ENCODE measurements around the gene GLA.

The GLA gene

GRCh38 chrX:101365301-101365795, 42.4 kb downstream of the GLA start:
- no peak for TF ChIP-seq POLR2A (IDR thresholded peaks at IDR 0.05; ENCODE audit: low read depth, low read length)
- no peak for DNase-seq (ENCODE audit: insufficient read length, low spot score)
- FAIRE-seq = no peak

GRCh38 chrX:101362757-101363156, 45.0 kb downstream of the GLA start:
- DNase-seq (ENCODE audit: insufficient read length, low spot score) (no peak), FAIRE-seq (no peak)
- no peak for TF ChIP-seq POLR2A (IDR thresholded peaks at IDR 0.05; ENCODE audit: low read depth, low read length)
- TF ChIP-seq PAX5 (IDR thresholded peaks at IDR 0.05; ENCODE audit: insufficient read depth, low read length, severe bottlenecking) = no peak

DNA sequence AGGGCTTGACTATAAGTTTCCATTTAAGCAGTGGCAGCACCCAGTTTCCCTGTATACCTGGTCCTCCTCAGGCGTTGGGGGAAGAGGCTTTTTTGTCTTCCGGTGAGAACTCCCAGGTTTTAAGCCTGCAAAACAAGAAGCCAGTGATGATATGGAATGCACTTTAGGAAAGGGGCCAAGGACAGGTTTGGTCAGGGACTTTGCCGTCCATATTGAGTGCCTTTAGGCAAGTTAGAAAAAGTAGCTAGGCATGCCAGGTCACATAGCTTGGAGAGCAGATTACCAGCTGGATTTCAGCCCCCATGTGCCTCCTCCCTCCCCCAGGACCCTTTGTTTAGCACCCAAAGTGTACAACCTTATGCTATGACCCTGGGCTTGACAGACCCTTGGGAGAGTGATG, 45.6 kb downstream of the GLA start:
- no peak for FAIRE-seq
- no peak for DNase-seq (ENCODE audit: insufficient read length, low spot score)
- TF ChIP-seq POLR2A (IDR thresholded peaks at IDR 0.05; ENCODE audit: low read depth, low read length) (no peak), POLR2AphosphoS5 (IDR thresholded peaks at IDR 0.05; ENCODE audit: low read depth, low read length) (no peak), SPI1 (IDR thresholded peaks at IDR 0.05; ENCODE audit: low read depth, low read length) (no peak), POU2F2 (IDR thresholded peaks at IDR 0.05; ENCODE audit: low read depth, low read length) (no peak), PAX5 (IDR thresholded peaks at IDR 0.05; ENCODE audit: insufficient read depth, low read length, severe bottlenecking) (no peak), TAF1 (IDR thresholded peaks at IDR 0.05; ENCODE audit: low read depth, low read length) (no peak)

GRCh38 chrX:101360390-101360789, 47.3 kb downstream of the GLA start:
- no peak for DNase-seq (ENCODE audit: insufficient read length, low spot score)
- peak; percentile 48 for FAIRE-seq
- no peak for TF ChIP-seq SPI1 (IDR thresholded peaks at IDR 0.05; ENCODE audit: low read depth, low read length)
- no peak for TF ChIP-seq PAX5 (IDR thresholded peaks at IDR 0.05; ENCODE audit: insufficient read depth, low read length, severe bottlenecking)
- no peak for TF ChIP-seq POLR2AphosphoS5 (IDR thresholded peaks at IDR 0.05; ENCODE audit: low read depth, low read length)
- no peak for TF ChIP-seq TAF1 (IDR thresholded peaks at IDR 0.05; ENCODE audit: low read depth, low read length)
- no peak for TF ChIP-seq POU2F2 (IDR thresholded peaks at IDR 0.05; ENCODE audit: low read depth, low read length)

GRCh38 chrX:101359966-101360365, 47.8 kb downstream of the GLA start:
- TF ChIP-seq SPI1 (IDR thresholded peaks at IDR 0.05; ENCODE audit: low read depth, low read length) (no peak), TAF1 (IDR thresholded peaks at IDR 0.05; ENCODE audit: low read depth, low read length) (no peak), POLR2AphosphoS5 (IDR thresholded peaks at IDR 0.05; ENCODE audit: low read depth, low read length) (no peak), POLR2A (IDR thresholded peaks at IDR 0.05; ENCODE audit: low read depth, low read length) (no peak), PAX5 (IDR thresholded peaks at IDR 0.05; ENCODE audit: insufficient read depth, low read length, severe bottlenecking) (no peak), POU2F2 (IDR thresholded peaks at IDR 0.05; ENCODE audit: low read depth, low read length) (no peak)
- FAIRE-seq (peak; percentile 74), DNase-seq (ENCODE audit: insufficient read length, low spot score) (no peak)

- FAIRE-seq (peak; percentile 78), DNase-seq (ENCODE audit: insufficient read length, low spot score) (no peak)
These were observed 50.4 kb downstream of the GLA start for GRCh38 chrX:101357166-101357795.

GRCh38 chrX:101349193-101349562, 58.5 kb downstream of the GLA start:
- no peak for TF ChIP-seq POLR2AphosphoS5 (IDR thresholded peaks at IDR 0.05; ENCODE audit: low read depth, low read length)
- no peak for TF ChIP-seq POLR2A (IDR thresholded peaks at IDR 0.05; ENCODE audit: low read depth, low read length)
- TF ChIP-seq SPI1 (IDR thresholded peaks at IDR 0.05; ENCODE audit: low read depth, low read length) = no peak
- TF ChIP-seq POU2F2 (IDR thresholded peaks at IDR 0.05; ENCODE audit: low read depth, low read length) = no peak
- TF ChIP-seq PAX5 (IDR thresholded peaks at IDR 0.05; ENCODE audit: insufficient read depth, low read length, severe bottlenecking) = no peak
- no peak for TF ChIP-seq TAF1 (IDR thresholded peaks at IDR 0.05; ENCODE audit: low read depth, low read length)
- DNase-seq (ENCODE audit: insufficient read length, low spot score) (no peak), FAIRE-seq (peak; percentile 20)

More at GRCh38 chrX:101357166-101357795, 50.4 kb downstream of the GLA start:
- TF ChIP-seq PAX5 (IDR thresholded peaks at IDR 0.05; ENCODE audit: insufficient read depth, low read length, severe bottlenecking) (no peak), POLR2A (IDR thresholded peaks at IDR 0.05; ENCODE audit: low read depth, low read length) (no peak)

DNA sequence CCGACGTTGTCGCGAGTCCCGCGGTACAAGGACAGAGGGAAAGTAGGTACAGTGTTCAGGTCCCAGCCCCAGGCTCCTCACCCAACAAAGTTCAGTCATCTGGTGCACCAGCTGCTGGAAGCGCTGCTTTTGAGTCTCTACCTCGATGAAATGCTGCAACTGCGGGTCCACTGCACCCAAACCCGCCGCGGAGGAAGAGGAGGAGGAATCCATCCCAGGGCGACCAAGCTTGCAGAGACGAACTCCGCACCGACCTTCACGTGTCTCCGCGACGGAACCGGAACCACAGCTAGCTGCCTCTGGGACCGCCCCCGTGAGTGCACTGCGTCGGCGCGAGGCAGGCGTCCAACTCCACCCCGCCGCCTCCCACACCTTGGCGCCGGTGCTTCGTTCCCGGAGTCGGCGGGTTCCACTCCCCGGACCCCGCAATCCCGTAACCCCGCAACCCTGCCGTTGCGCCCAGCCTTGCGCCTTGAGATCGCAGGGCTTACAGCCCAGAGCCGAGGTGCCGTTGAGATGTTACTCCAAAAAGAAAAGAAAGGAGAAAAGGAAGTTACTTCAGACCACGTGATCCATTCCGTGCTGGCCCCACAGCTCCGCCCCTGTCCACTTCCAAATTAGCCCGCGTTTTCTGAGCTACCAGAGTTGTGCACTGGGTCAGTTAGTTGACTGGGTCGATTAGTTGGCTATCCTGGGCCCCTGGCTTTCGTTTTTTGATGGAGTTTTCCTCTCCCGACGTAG, 59.1 kb downstream of the GLA start, which contains the start of gene TIMM8A:
TSS of gene TIMM8A (minus strand) at position 291 of the 741 bp plus-strand sequence. CDS start at position 213, 78 bp downstream.
- TF ChIP-seq TAF1 (IDR thresholded peaks at IDR 0.05; ENCODE audit: low read depth, low read length) (peak; percentile 66), PAX5 (IDR thresholded peaks at IDR 0.05; ENCODE audit: insufficient read depth, low read length, severe bottlenecking) (peak; percentile 99), SPI1 (IDR thresholded peaks at IDR 0.05; ENCODE audit: low read depth, low read length) (no peak), POLR2A (IDR thresholded peaks at IDR 0.05; ENCODE audit: low read depth, low read length) (peak; percentile 81), POLR2AphosphoS5 (IDR thresholded peaks at IDR 0.05; ENCODE audit: low read depth, low read length) (peak; percentile 85), POU2F2 (IDR thresholded peaks at IDR 0.05; ENCODE audit: low read depth, low read length) (0 out of 2 replicates have a peak, but pooled peaks have one; percentile 34)
- DNase-seq (ENCODE audit: insufficient read length, low spot score) (peak; percentile 67), FAIRE-seq (peak; percentile 98)

GRCh38 chrX:101347859-101348451, 59.8 kb downstream of the GLA start:
- no peak for FAIRE-seq
- DNase-seq (ENCODE audit: insufficient read length, low spot score) = no peak
- TF ChIP-seq POLR2A (IDR thresholded peaks at IDR 0.05; ENCODE audit: low read depth, low read length) (no peak), TAF1 (IDR thresholded peaks at IDR 0.05; ENCODE audit: low read depth, low read length) (no peak), PAX5 (IDR thresholded peaks at IDR 0.05; ENCODE audit: insufficient read depth, low read length, severe bottlenecking) (no peak), POLR2AphosphoS5 (IDR thresholded peaks at IDR 0.05; ENCODE audit: low read depth, low read length) (no peak), SPI1 (IDR thresholded peaks at IDR 0.05; ENCODE audit: low read depth, low read length) (no peak), POU2F2 (IDR thresholded peaks at IDR 0.05; ENCODE audit: low read depth, low read length) (no peak)
